Thyroid gland (tissue), 4 donors: ENCODE results near the gene MACF1.

ENCODE experiments used
- POLR2A ChIP-seq, 2 donors: fragments of 450-650 bp; IDR thresholded peaks; one replicate each; pipeline ENCODE4 v1.6.1; 2017; ENCODE audit warnings: antibody characterized with exemption in 2 of 2, mild to moderate bottlenecking in 2 of 2, moderate library complexity in 1 of 2
- TF ChIP-seq, protein P1 (sequence below), 6 experiments: fragments of 200-600 bp in 3 of 6; fragments of 450-650 bp in 3 of 6; sonication (generic) in 3 of 6; IDR thresholded peaks; one replicate each; pipeline ENCODE4 v1.5.1; 2016 to 2019; ENCODE audit warnings: antibody characterized with exemption in 6 of 6, mild to moderate bottlenecking in 2 of 6, inconsistent platforms in 1 of 6, moderate library complexity in 1 of 6

DNA sequence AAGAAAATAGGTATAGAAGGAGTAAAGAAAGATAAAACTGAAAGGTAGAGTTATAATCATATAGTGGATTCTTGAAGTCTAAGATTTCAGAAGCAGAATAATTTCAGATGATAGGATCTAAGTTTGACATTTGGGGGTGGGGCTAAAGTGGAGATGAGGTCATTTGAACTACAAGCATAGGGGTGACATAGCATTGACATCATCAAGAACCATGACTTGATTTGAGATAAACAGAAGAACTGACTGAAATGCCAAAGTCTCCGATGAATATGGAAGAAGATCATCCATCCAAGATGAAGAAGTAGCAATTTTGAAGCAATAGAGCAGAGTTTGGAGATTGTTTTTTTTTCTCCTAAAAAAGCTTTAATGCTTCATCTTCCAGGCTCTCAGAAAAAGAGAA, 122.3 kb downstream of the MACF1 start:
- TF ChIP-seq POLR2A (IDR thresholded peaks at IDR 0.05) = no peak
- TF ChIP-seq, protein P1, sequence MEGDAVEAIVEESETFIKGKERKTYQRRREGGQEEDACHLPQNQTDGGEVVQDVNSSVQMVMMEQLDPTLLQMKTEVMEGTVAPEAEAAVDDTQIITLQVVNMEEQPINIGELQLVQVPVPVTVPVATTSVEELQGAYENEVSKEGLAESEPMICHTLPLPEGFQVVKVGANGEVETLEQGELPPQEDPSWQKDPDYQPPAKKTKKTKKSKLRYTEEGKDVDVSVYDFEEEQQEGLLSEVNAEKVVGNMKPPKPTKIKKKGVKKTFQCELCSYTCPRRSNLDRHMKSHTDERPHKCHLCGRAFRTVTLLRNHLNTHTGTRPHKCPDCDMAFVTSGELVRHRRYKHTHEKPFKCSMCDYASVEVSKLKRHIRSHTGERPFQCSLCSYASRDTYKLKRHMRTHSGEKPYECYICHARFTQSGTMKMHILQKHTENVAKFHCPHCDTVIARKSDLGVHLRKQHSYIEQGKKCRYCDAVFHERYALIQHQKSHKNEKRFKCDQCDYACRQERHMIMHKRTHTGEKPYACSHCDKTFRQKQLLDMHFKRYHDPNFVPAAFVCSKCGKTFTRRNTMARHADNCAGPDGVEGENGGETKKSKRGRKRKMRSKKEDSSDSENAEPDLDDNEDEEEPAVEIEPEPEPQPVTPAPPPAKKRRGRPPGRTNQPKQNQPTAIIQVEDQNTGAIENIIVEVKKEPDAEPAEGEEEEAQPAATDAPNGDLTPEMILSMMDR (IDR thresholded peaks at IDR 0.05) = no peak
